ENCODE results near the gene NUDT15. TPM values are rescaled to one million over a fixed set of nuclear protein-coding genes. Genes with fewer than 3 reads are reported as not detected.
"Not testable (repeated sequence)": the region's sequence is repeated elsewhere in the genome, so short reads cannot be mapped to it uniquely, and the experiment has no call there.

Gene NUDT15
- polyA plus RNA-seq = 10 to 100 TPM in 2 of 3 donors, 1 to 10 TPM in 1; 8.0 to 19.9 (median 11.2) TPM

DNA sequence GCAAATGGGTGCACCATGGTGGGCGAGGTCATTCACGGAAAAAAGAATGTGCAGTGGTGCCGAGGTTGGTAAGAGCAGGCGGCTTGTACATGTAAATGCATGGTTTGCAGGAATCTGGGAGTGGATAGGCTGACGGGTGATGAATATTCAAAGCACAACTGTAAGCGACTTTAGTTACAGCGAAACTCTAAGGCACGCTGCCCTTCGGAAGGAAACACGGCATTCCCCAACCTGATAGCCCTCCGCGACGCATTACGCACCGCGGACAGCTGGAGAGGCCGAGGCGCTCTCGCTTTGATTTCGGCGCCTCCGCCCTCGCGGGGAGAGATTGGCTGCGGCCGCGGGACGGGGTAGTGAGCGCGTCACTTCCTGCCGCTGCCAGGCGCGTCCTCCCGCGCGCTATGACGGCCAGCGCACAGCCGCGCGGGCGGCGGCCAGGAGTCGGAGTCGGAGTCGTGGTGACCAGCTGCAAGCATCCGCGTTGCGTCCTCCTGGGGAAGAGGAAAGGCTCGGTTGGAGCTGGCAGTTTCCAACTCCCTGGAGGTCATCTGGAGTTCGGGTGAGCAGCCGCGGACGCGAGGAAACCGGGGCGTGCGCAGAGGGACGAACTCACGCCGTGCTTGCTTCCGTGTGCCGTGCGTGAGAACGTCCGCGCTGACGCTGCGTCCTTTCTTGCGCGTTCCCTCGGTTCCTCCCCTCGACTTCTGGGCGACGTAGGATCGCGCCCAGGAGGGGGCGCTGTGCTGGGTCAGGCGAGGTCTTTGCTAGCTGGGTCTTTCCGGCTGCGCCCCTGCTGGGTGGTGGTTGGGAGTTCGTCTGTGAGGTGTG lies at the start of gene NUDT15:
TSS of gene NUDT15 (plus strand) at position 381 of the 828 bp plus-strand sequence. CDS start at position 402, 21 bp downstream.
- H3K27ac ChIP-seq (ENCODE audit: low read depth, low read length) = peak within 1 kb of the TSS; percentile 89
- WGBS, 3 donors = 0 to 1% (median 0%) methylated on average over 75 to 82 of the region's 82 CpGs

DNA sequence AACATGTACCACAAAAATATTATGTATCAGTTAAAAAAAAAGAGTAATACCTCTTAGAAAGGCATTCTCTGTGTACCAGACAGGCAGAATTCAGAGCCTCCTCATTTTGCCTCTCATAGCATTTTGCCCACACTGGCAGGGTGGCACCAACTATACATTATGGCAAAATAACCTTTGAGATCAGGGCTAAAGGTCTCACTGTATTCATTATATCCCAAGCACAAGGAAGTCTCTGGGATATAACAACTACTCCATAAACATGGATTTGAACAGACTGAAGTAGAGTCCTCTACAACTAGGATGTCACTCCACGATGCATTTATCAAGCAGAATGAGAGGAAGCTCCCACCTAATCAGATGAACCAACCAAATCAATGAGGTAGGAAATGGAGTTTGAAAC lies 47.1 kb upstream of the NUDT15 start:
- 30 to 97% (median 95%) methylated on average over 1 of the region's 1 CpG for WGBS, 3 donors
- H3K27ac ChIP-seq (ENCODE audit: low read depth, low read length) = no peak overlapping the region

DNA sequence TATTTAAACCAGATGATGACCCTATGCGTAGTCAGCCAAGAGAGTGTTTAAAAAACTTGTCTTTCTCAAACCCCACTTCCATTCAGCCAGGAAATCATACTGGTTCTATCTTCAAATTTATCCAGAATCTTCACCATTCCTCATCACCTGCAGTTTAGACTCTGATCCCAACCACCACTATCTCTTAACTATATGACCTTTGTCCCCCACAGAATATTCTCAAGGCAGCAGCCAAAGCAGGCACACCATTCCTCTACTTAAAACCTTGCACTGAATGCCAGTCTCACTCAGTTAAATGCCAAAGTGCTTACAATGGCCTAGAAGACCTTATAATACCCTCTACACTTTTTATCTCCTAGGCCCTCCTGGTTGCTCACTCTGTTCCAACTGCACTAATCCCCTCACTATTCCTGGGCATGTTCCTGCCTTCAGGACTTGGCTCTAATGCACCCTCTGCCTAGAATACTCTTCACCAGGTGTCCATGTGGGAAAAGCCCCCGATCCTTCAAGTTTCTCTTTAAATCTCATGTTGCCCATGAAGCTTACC lies 46.5 kb upstream of the NUDT15 start:
- H3K27ac ChIP-seq (ENCODE audit: low read depth, low read length) = no peak overlapping the region
- WGBS, 3 donors = 96 to 100% (median 98%) methylated on average over 2 of the region's 2 CpGs

DNA sequence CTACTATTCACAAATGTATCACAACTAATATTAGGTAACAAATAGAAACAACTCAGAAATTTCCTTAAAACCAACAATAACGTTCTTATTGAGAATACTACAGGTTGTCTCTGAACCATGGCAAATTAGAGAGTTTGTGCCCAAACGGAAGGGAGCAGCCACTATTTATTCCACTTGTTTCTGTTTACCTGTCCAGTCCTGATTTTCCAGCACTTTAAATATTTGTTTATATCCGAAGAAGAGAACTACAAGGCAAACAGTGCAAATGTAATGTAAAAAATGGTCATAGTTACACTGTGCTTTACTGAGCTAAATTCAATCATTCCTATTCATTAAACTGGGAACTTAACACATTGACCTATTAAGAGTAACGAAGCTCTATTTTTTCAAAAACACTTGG lies 45.7 kb upstream of the NUDT15 start:
- 78 to 94% (median 93%) methylated on average over 4 of the region's 4 CpGs for WGBS, 3 donors

DNA sequence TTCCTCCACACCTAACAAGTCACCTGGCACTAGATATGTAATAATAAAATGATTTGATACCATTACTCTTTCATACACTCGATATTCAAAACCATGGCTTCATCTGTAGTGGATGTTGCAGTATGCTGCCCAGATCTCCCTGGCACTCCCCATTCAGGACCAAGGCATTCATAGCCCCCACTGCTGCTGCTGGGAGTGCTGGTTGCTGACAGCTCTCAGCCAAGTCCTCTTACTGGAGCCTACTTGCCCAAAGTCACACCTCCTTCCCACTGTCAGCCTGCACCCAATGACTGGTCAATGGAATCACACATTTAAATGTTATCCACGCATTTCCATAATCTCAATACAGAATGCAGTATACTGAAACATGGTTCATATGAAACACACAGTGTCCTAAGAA lies 40.1 kb upstream of the NUDT15 start:
- no peak overlapping the region for H3K27ac ChIP-seq (ENCODE audit: low read depth, low read length)
- 92 to 98% (median 93%) methylated on average over 2 of the region's 2 CpGs for WGBS, 3 donors

More for the DNA sequence above, 45.7 kb upstream of the NUDT15 start:
- no peak overlapping the region for H3K27ac ChIP-seq (ENCODE audit: low read depth, low read length)

DNA sequence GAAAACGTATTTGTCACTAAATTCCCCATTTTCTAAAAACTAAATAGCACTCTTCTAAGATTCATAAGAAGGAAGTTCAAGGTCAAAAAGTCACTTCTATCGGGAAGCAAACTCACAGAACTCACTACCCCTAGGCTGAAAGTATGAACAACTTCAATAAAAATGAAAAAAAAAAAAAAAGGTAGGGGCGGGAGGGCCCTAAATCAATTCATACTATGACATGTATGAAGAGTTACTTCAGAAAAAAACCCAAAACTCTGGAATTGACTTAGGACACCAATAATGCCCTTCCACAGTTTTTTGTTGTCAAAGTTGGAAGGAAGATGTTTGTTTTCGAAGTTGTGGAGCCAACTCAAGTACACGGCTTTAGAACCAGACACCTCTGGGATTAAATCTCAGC lies 37.6 kb upstream of the NUDT15 start:
- 34 to 49% (median 49%) methylated on average over 5 of the region's 5 CpGs for WGBS, 3 donors
- H3K27ac ChIP-seq (ENCODE audit: low read depth, low read length) = no peak overlapping the region

DNA sequence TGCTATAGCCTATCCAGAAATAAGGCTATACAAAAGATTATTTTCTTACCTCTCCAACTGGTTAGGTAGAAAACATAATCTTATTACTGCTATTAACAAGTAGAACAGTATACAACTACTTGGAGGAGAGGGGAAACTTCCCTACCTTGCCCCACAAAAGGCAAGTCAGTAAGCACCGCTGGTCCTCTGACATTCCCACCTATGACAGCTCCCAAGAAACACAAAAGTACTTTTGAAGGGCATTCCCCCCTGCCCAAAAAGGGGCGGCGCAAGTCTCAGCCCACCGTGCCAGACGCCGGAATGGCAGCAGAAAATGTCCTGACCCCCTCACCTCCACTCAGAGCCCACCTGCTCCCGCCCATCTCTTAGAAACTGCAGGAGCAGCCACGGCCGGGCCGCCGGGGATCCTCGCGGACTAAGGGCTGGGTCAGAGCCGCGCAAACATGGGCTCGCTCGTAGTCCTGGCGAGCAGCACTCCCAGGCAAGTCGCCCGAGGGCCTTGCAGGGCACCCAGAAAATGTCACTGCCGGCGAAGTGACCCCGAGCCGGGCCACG lies 36.9 kb upstream of the NUDT15 start:
- H3K27ac ChIP-seq (ENCODE audit: low read depth, low read length) = no peak overlapping the region
- WGBS, 3 donors = 0% methylated on average over 20 to 25 of the region's 25 CpGs

DNA sequence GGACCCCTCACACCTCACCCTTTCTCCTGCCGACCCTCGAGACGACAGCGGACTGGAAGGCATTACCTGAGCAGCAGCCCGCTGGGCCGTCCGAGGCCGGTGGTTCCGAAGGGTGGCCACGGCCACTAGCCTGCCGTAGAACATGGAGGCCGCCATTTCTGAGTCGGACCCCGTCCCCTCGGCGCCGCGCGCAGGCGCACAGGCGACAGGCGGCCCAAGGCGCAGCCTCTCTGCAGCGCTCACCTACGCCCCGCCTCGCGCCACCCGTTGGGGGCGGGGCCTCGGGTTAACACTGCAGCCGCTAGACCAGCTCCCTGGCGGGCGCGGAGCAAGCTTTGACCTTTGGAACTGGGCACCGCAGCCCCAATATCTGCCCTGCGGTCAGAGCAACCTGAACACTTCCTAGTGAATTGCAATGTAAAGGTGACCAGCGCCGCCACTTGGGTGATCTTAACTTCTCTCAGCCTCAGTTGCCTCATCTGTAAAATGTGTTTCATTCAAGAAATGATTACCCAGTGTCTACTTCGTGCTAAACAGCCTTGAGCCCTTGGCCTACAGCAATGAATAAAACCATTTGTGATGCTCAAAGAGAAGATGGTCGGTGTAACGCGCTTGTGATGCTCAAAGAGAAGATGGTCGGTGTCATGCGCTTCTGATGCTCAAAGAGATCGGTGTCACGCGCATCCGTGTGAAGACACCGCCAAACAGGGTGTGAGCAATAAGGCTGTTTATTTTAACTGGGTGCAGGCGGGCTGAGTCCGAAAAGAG lies 36.2 kb upstream of the NUDT15 start, which contains the start of gene SUCLA2:
TSS of gene SUCLA2 (minus strand) at position 160 of the 768 bp plus-strand sequence. CDS start at position 156, 4 bp downstream.
- H3K27ac ChIP-seq (ENCODE audit: low read depth, low read length) = no peak within 1 kb of the TSS
- WGBS, 3 donors = 6 to 8% (median 7%) methylated on average over 50 to 52 of the region's 52 CpGs

DNA sequence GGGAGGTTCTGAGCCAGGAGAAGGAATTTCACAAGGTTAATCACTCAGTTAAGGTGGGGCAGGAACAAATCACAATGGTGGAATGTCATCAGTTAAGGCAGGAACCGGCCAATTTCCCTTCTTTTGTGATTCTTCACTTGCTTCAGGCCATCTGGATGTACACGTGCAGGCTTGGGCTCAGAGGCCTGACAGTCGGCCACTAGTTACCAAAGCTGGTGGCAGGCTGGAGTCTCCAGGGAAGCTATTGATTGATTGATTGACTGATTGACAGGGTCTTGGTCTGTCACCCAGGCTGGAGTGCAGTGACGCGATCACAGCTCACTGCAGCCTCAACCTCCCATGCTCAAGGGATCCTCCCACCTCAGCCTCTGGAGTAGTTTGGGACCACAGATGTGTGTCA lies 35.5 kb upstream of the NUDT15 start:
- 45 to 67% (median 56%) methylated on average over 5 of the region's 5 CpGs for WGBS, 3 donors

DNA sequence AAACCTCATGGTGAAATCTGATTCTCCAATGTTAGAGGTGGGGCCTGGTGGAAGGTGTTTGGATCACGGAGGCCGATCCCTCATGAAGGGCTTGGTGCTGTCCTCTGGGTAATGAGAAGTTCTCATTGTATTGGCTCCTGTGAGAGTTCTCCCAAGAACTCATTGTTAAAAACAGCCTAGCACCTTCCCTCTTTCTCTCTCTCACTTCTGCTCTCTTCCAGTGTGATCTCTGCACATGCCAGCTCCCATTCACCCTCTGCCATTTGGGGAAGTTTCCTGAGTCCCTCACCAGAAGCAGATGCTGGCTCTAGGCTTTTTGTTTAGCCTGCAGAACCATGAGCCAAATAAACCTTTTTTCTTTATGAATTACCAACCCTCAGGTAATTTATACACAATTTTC lies 33.3 kb upstream of the NUDT15 start:
- H3K27ac ChIP-seq (ENCODE audit: low read depth, low read length) = no peak overlapping the region
- 87 to 97% (median 89%) methylated on average over 2 of the region's 2 CpGs for WGBS, 3 donors

More for the DNA sequence above, 35.5 kb upstream of the NUDT15 start:
- H3K27ac ChIP-seq (ENCODE audit: low read depth, low read length) = not testable (repeated sequence)

DNA sequence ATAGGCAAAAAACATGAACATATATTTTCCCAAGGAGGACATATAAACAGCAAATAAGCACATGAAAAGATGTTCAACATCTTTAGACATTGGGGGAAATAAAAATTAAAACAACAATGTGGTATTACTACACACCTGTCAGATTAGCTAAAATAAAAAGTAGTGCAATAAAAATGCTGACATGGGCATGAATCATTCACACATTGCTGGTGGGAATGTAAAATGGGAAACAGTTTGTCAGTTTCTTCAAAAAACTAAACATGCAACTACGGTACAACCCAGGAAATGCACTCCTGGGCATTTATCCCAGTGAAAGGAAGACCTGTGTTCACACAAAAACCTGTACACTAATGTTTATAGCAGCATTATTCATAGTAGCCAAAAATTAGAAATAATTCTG lies 31.1 kb upstream of the NUDT15 start:
- WGBS, 3 donors = 47 to 57% (median 55%) methylated on average over 1 of the region's 1 CpG

DNA sequence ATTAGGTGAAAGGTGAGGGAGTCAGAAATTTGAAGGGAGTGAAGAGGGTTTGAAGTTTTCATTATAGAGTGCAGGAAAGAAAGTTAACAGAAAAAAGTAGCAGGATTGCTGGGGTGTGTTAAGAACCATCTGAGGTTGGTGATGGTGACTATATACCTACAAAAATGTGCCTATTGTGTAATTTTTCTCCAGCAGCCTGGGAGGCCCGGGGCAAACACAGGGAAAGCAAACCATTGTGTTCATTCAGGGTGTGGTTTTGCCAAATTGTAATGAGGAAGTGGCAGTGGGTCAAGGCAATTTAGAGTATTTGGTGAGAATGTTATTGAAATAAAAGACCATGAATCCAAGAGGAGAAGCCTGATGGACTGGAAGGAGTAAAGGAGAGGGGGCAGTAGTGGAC lies 28.2 kb upstream of the NUDT15 start:
- no peak overlapping the region for H3K27ac ChIP-seq (ENCODE audit: low read depth, low read length)
- WGBS, 3 donors = 39 to 55% (median 45%) methylated on average over 1 of the region's 1 CpG

More for the DNA sequence above, 31.1 kb upstream of the NUDT15 start:
- H3K27ac ChIP-seq (ENCODE audit: low read depth, low read length) = no peak overlapping the region

DNA sequence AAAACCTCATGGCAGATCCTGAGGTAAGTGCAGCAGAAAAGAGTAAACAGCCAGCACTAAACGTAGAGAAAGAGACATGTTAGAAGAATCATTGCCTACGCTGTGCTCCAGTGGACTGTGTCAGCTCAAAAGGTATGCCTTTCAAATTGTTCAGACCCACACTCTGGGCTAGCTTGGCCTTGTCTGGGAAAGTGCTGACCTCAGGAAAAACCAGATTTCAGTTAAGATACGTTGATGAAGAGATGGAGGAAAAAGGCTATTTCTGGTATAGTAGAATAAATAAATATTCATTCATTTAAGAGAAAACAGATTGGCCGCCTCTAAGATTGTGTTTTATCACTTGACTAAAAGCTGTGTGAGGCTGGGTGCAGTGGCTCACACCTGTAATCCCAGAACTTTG lies 26.8 kb upstream of the NUDT15 start:
- no peak overlapping the region for H3K27ac ChIP-seq (ENCODE audit: low read depth, low read length)
- 65 to 82% (median 68%) methylated on average over 4 of the region's 4 CpGs for WGBS, 3 donors

DNA sequence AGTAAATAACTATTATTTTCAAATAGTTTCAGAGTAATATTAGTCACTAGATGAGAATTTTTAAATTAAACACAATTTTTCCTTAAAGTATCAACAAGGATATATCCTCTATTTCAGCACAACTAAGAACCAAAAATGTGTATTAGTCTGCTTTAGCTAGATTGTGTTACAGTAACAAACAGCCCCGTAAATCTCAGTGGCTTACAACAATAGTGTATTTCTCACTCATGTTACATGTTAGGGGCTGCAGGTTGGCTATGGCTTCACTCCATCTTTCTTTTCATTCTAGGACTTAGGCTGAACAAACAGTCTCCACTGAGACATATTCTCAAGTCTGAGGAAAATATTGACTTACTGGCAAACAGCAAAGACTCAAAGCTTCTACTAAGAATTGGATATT lies 24.9 kb upstream of the NUDT15 start:
- no peak overlapping the region for H3K27ac ChIP-seq (ENCODE audit: low read depth, low read length)
- WGBS, 3 donors = 96 to 100% (median 97%) methylated on average over 1 of the region's 1 CpG

DNA sequence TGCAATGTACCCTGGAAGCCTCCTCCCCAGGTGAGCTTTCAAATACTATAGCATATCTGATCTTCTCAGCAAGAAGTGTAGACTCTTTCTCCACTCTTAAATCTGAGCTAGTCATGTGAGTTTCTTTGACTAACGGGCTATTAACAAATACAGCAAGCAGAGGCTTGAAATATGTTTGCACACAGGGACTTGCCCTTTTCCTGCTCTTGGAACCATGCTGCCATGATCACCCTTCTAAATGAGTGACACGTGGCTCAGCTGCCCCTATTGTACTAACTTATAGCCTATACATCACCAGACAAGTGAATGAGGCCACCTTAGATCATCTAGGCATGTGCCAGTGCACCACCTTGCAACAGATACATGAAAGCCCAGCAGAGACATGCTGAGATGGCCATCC lies 23.2 kb upstream of the NUDT15 start:
- no peak overlapping the region for H3K27ac ChIP-seq (ENCODE audit: low read depth, low read length)
- WGBS, 3 donors = 91 to 95% (median 93%) methylated on average over 2 of the region's 2 CpGs

DNA sequence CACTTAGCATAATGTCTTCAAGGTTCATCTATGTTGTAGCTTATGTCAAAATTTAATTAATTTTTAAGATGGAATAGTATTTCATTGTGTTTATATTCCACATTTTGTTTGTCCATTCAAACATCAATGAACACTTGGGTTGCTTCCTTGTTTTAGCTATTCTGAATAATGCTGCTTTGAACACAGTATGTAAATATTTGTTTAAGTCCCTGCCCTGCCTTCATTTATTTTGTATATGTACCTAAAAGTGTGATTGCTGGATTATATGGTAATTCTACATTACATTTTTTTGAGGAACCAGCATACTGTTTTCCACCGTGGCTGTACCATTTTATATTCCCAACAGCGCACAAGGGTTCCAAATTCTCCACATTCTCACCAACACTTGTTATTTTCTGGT lies 18.9 kb upstream of the NUDT15 start:
- WGBS, 3 donors = 96 to 98% (median 97%) methylated on average over 2 of the region's 2 CpGs
- H3K27ac ChIP-seq (ENCODE audit: low read depth, low read length) = no peak overlapping the region

DNA sequence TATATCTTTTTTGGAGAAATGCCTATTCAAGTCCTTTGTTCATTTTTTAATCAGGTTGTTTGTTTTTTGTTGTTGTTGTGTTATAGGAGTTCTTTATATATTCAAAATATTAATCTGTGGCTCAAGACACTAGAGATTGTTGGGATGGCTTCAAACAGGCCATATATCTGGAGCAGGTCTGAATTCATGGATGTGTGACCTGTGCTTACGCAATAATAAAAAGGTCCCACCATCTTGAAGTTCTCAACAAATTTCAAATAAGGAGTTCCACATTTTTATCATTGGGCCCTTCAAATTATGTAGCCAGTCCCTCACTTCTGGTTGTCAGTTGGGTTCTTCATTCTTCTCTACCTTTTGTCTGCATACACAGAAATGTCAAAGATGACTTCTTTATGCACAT lies 17.7 kb upstream of the NUDT15 start:
- WGBS, 3 donors = 0 to 100% (median 100%) methylated on average over 1 of the region's 1 CpG

DNA sequence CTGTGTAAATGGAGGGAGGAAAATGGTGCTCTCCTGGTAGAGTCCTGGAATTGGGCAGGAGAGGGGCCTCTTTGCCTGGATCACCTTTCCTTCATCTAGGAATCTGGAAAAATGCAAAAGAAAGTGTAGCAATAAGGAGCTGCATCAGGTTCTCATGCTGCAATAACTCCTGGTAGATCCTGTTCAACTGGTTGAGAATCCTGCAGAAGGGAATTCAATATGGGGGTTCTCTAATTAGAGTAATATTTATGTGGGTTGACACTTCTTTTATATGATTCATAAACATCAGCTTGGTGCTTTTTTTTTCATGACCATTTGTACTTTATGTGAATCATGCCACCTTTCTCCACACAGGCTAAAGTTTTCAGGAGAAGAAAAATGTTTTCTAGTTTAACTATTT lies 9.5 kb upstream of the NUDT15 start:
- no peak overlapping the region for H3K27ac ChIP-seq (ENCODE audit: low read depth, low read length)

More for the DNA sequence above, 17.7 kb upstream of the NUDT15 start:
- H3K27ac ChIP-seq (ENCODE audit: low read depth, low read length) = no peak overlapping the region

DNA sequence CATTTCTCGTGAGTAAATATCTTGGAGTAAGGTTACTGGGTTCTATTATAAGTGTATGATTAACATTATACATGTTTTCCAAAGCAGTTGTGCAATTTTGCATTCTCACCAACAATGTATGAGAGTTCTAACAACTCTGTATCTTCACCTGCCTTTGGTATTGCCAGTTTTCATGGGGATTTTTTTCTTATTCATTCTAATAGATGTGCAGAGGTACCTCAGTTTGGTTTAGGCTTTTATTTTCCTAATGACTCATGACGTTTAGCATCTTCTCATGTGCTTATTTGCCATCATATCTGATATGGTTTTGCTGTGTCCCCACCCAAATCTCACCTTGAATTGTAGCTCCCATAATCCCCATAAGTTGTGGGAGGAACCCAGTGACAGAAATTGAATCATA lies 7.7 kb upstream of the NUDT15 start:
- no peak overlapping the region for H3K27ac ChIP-seq (ENCODE audit: low read depth, low read length)
- WGBS, 3 donors = 70 to 96% (median 91%) methylated on average over 2 of the region's 2 CpGs

Data from adipose tissue (tissue), 3 donors.